ENCODE data around the gene MFF.

The MFF gene

DNA sequence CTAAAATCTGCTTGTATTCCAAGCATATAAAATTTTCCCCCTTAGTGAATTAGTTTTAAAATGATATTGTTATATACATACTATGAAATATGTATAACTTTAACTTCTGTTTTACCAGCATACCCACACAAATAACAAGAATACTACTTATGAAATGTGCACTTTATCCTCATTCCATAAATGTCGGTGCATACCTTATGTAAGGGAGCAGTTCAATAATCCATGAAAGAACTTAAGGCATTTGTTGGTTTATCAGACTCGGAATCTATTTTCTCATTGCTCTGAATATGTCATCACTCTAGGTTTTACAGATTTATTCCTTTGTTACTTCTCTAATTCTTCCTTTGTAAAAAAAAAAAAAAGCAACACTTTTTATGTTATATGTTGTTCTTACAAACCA lies 12.5 kb upstream of the MFF start:
- in situ Hi-C loops (cut with MboI; ENCODE audit: low pct_unique_long_range_greater_than_20kb, low sequenced_read_pairs, unreplicated experiment) = no loop called here
- TF ChIP-seq, protein P1, sequence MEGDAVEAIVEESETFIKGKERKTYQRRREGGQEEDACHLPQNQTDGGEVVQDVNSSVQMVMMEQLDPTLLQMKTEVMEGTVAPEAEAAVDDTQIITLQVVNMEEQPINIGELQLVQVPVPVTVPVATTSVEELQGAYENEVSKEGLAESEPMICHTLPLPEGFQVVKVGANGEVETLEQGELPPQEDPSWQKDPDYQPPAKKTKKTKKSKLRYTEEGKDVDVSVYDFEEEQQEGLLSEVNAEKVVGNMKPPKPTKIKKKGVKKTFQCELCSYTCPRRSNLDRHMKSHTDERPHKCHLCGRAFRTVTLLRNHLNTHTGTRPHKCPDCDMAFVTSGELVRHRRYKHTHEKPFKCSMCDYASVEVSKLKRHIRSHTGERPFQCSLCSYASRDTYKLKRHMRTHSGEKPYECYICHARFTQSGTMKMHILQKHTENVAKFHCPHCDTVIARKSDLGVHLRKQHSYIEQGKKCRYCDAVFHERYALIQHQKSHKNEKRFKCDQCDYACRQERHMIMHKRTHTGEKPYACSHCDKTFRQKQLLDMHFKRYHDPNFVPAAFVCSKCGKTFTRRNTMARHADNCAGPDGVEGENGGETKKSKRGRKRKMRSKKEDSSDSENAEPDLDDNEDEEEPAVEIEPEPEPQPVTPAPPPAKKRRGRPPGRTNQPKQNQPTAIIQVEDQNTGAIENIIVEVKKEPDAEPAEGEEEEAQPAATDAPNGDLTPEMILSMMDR (IDR thresholded peaks at IDR 0.05; ENCODE audit: extremely low read depth, insufficient read depth, missing control alignments) = no peak

DNA sequence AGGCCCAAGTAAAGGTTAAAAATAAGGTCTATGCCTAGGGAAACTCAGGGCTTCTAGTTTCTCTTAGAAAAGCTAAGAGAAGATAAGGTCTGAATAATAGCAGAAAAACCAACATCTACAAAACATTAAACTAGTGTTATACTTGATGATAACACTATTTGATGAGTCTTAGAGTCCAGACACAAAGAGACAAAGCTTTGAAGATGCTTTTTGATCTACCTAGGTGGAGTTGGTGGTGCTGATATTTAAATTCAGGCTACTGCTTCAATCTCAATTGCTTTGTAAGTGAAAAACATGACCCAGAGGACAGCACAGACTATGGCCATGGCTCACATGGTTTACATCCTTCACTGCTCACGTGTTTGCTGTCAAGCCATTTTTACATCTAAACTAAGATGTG lies 11.7 kb upstream of the MFF start:
- in situ Hi-C loops (cut with MboI; ENCODE audit: low pct_unique_long_range_greater_than_20kb, low sequenced_read_pairs, unreplicated experiment) = no loop called here
- DNase-seq (ENCODE audit: low spot score) = no peak
- TF ChIP-seq, protein P1 (IDR thresholded peaks at IDR 0.05; ENCODE audit: extremely low read depth, insufficient read depth, missing control alignments) = no peak

More for the DNA sequence above, 12.5 kb upstream of the MFF start:
- DNase-seq (ENCODE audit: low spot score) = no peak

DNA sequence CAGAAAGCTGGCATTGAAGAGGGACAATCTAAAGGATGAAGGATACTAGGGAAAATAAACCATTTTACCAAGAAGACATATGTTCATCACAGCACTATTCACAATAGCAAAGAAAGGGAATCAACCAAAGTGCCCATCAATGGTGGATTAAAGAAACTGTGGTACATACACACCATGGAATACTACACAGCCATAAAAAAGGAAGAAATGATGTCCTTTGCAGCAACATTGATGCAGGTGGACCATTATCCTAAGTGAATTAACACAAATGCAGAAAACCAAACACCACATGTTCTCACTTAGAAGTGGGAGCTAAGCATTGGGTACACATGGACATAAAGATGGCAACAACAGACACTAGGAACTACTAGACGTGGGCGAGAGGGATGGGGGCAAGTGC lies 7.2 kb upstream of the MFF start:
- in situ Hi-C loops (cut with MboI; ENCODE audit: low pct_unique_long_range_greater_than_20kb, low sequenced_read_pairs, unreplicated experiment) = no loop called here
- DNase-seq (ENCODE audit: low spot score) = no peak
- TF ChIP-seq, protein P1 (IDR thresholded peaks at IDR 0.05; ENCODE audit: extremely low read depth, insufficient read depth, missing control alignments) = no peak

DNA sequence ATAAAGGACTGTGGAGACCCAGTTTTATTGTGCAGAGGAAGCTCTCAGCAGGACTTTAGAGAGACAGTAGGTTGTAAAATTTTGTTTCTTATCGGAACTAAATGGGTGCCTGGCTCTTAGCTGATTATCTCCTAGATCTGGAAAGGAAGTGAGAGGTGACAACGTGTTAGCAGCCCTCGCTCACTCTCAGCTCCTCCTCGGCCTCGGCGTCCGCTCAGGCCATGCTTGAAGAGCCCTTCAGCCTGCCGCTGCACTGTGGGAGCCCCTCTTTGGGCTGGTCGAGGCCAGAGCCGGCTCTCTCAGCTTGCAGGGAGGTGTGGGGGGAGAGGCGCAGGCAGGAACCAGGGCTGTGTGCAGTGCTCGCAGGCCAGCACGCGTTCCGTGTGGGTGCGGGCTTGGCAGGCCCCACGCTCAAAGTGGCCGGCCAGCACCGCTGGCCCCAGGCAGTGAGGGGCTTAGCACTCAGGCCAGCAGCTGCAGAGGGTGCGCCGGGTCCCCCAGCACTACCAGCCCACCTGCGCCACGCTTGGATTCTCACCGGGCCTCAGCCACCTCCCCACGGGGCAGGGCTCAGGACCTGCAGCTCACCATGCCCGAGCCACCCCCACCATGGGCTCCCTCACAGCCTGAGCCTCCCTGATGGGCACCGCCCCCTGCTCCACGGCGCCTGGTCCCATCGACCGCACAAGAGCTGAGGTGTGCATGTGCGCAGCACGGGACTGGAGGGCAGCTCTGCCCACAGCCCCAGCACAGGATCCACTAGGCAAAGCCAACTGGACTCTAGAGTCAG lies 4.6 kb upstream of the MFF start:
- DNase-seq (ENCODE audit: low spot score) = no peak
- in situ Hi-C loops (cut with MboI; ENCODE audit: low pct_unique_long_range_greater_than_20kb, low sequenced_read_pairs, unreplicated experiment) = no loop called here
- TF ChIP-seq, protein P1 (IDR thresholded peaks at IDR 0.05; ENCODE audit: extremely low read depth, insufficient read depth, missing control alignments) = no peak

DNA sequence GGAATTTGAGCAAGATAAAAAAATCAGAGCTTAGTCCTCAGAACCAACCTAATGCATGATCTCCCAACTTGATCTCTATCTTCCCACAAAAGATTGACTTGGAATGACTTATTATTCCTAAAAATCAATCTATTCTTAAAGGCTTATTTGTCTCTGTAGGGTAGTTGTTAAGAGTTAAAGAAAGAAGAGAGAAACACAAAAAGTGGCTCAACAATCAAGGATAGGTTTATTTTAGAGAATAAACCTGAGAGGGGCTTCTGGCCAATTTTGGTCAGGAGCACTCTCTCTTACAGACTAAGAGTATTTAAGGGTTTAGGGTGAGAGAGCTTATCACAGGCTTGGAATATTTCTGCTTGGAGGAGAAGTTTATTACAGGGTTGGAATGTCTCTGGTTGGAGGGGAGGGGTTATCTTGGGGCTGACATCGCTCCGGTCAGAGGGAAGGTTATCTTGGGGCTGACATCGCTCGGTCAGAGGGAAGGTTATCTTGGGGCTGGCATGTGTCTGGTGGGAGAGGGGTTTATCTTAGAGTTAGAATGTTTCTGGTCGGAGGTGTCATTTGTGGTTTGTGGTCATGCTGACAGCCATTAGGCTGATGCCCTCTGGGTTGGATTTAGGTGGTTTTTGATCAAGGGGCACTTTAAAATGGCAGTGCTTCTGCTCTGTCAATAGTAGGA lies 2.4 kb upstream of the MFF start:
- no peak for DNase-seq (ENCODE audit: low spot score)
- in situ Hi-C loops (cut with MboI; ENCODE audit: low pct_unique_long_range_greater_than_20kb, low sequenced_read_pairs, unreplicated experiment) = no loop called here
- TF ChIP-seq, protein P1 (IDR thresholded peaks at IDR 0.05; ENCODE audit: extremely low read depth, insufficient read depth, missing control alignments) = no peak

DNA sequence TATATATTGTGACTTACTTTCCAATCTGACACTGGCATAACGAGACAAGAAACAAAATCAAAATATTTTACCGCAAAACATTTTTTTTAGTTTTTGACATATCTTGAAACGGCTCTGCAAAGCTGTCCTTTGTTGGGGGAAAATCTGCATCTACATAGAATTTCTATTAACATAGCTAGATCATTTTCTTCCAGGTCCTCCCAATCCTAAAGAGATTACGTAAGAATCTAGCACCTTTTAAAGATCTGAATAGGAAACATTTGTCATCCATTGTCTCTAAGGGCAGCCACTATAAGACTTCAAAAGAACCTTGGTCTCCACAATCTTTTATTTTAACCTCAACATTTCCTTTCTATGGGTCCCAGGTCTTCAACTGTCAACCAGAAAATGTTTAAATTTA lies 1.2 kb upstream of the MFF start:
- in situ Hi-C loops (cut with MboI; ENCODE audit: low pct_unique_long_range_greater_than_20kb, low sequenced_read_pairs, unreplicated experiment) = no loop called here
- no peak for DNase-seq (ENCODE audit: low spot score)
- TF ChIP-seq, protein P1 (IDR thresholded peaks at IDR 0.05; ENCODE audit: extremely low read depth, insufficient read depth, missing control alignments) = no peak

Data from GM13977 (cell line).